Stimulated activated naive CD8-positive, alpha-beta T cell treated with anti-CD3 and anti-CD28 coated beads, Interleukin-15, Interleukin-2, amounts not matched to agents 100 ng/mL and 50 ng/mL, for 24 hours (primary cell): Measurements from ENCODE around the gene FAM13A.

Experiments
- H3K27ac Mint-ChIP-seq: one replicate; pipeline ENCODE4 v1.8.0; 2021; ENCODE audit warnings: mild to moderate bottlenecking, mixed read lengths
- H3K27me3 Mint-ChIP-seq: one replicate; pipeline ENCODE4 v1.8.0; 2021; ENCODE audit warnings: mixed read lengths
- H3K36me3 Mint-ChIP-seq: one replicate; pipeline ENCODE4 v1.8.0; 2021; ENCODE audit warnings: low read depth, mixed read lengths
- H3K4me1 Mint-ChIP-seq: one replicate; pipeline ENCODE4 v1.8.0; 2021; ENCODE audit warnings: low read depth, mixed read lengths
- H3K4me3 Mint-ChIP-seq: one replicate; pipeline ENCODE4 v1.8.0; 2021; ENCODE audit warnings: mild to moderate bottlenecking, mixed read lengths
- H3K9me3 Mint-ChIP-seq: one replicate; pipeline ENCODE4 v1.8.0; 2021; ENCODE audit warnings: mixed read lengths

FAM13A gene

GRCh38 chr4:88822034-88822789 is 234.8 kb downstream of the FAM13A start:
- Mint-ChIP-seq H3K4me1 (peaks cover 17% of the 10 kb centered on the region), H3K9me3 (no peaks in the 10 kb centered on the region), H3K27ac (no peak overlapping the region), H3K36me3 (no peaks in the 10 kb centered on the region), H3K27me3 (no peaks in the 10 kb centered on the region), H3K4me3 (peak overlapping the region; percentile 85)

- no peaks in the 10 kb centered on the region for H3K36me3 Mint-ChIP-seq
- no peak overlapping the region for H3K27ac Mint-ChIP-seq
- H3K9me3 Mint-ChIP-seq: no peaks in the 10 kb centered on the region
- H3K27me3 Mint-ChIP-seq: no peaks in the 10 kb centered on the region
- no peak overlapping the region for H3K4me3 Mint-ChIP-seq
- H3K4me1 Mint-ChIP-seq: peaks cover 17% of the 10 kb centered on the region
These were observed 235.5 kb downstream of the FAM13A start for GRCh38 chr4:88821522-88821921.

GRCh38 chr4:88820698-88821415 is 236.1 kb downstream of the FAM13A start:
- no peaks in the 10 kb centered on the region for H3K36me3 Mint-ChIP-seq
- H3K27me3 Mint-ChIP-seq: no peaks in the 10 kb centered on the region
- no peak overlapping the region for H3K4me3 Mint-ChIP-seq
- peaks cover 17% of the 10 kb centered on the region for H3K4me1 Mint-ChIP-seq
- H3K27ac Mint-ChIP-seq: no peak overlapping the region
- no peaks in the 10 kb centered on the region for H3K9me3 Mint-ChIP-seq

- Mint-ChIP-seq H3K4me1 (peaks cover 17% of the 10 kb centered on the region), H3K4me3 (no peak overlapping the region)
These were observed 236.9 kb downstream of the FAM13A start for GRCh38 chr4:88819818-88820697.

GRCh38 chr4:88818631-88819470 is 238.1 kb downstream of the FAM13A start:
- Mint-ChIP-seq H3K4me1 (peaks cover 17% of the 10 kb centered on the region), H3K27me3 (peaks cover 4% of the 10 kb centered on the region), H3K4me3 (no peak overlapping the region), H3K36me3 (no peaks in the 10 kb centered on the region), H3K27ac (no peak overlapping the region), H3K9me3 (no peaks in the 10 kb centered on the region)

More at GRCh38 chr4:88819818-88820697, 236.9 kb downstream of the FAM13A start:
- H3K27me3 Mint-ChIP-seq: peaks cover 3% of the 10 kb centered on the region
- no peaks in the 10 kb centered on the region for H3K9me3 Mint-ChIP-seq
- H3K27ac Mint-ChIP-seq: no peak overlapping the region
- H3K36me3 Mint-ChIP-seq: no peaks in the 10 kb centered on the region

- Mint-ChIP-seq H3K36me3 (no peaks in the 10 kb centered on the region), H3K9me3 (no peaks in the 10 kb centered on the region), H3K27ac (no peak overlapping the region), H3K4me3 (no peak overlapping the region), H3K27me3 (peaks cover 4% of the 10 kb centered on the region), H3K4me1 (peaks cover 6% of the 10 kb centered on the region)
These were observed 239.2 kb downstream of the FAM13A start for GRCh38 chr4:88817740-88818139.

GRCh38 chr4:88816360-88816759 is 240.6 kb downstream of the FAM13A start:
- no peak overlapping the region for H3K4me3 Mint-ChIP-seq
- H3K27ac Mint-ChIP-seq: no peak overlapping the region
- no peaks in the 10 kb centered on the region for H3K4me1 Mint-ChIP-seq
- H3K36me3 Mint-ChIP-seq: no peaks in the 10 kb centered on the region
- peaks cover 4% of the 10 kb centered on the region for H3K27me3 Mint-ChIP-seq
- H3K9me3 Mint-ChIP-seq: no peaks in the 10 kb centered on the region

GRCh38 chr4:88814043-88814617 is 242.9 kb downstream of the FAM13A start:
- Mint-ChIP-seq H3K27me3 (peaks cover 4% of the 10 kb centered on the region), H3K4me3 (no peak overlapping the region), H3K36me3 (no peaks in the 10 kb centered on the region), H3K9me3 (no peaks in the 10 kb centered on the region), H3K27ac (no peak overlapping the region), H3K4me1 (no peaks in the 10 kb centered on the region)

- H3K36me3 Mint-ChIP-seq: no peaks in the 10 kb centered on the region
- H3K9me3 Mint-ChIP-seq: no peaks in the 10 kb centered on the region
- no peak overlapping the region for H3K4me3 Mint-ChIP-seq
- no peak overlapping the region for H3K27ac Mint-ChIP-seq
- peaks cover 4% of the 10 kb centered on the region for H3K27me3 Mint-ChIP-seq
- H3K4me1 Mint-ChIP-seq: no peaks in the 10 kb centered on the region
These were observed 244.0 kb downstream of the FAM13A start for GRCh38 chr4:88813013-88813412.

GRCh38 chr4:88812420-88812819 is 244.6 kb downstream of the FAM13A start:
- peaks cover 4% of the 10 kb centered on the region for H3K27me3 Mint-ChIP-seq
- H3K4me3 Mint-ChIP-seq: no peak overlapping the region
- no peaks in the 10 kb centered on the region for H3K36me3 Mint-ChIP-seq
- H3K9me3 Mint-ChIP-seq: no peaks in the 10 kb centered on the region
- H3K27ac Mint-ChIP-seq: no peak overlapping the region
- no peaks in the 10 kb centered on the region for H3K4me1 Mint-ChIP-seq

- no peak overlapping the region for H3K27ac Mint-ChIP-seq
- no peak overlapping the region for H3K4me3 Mint-ChIP-seq
- H3K27me3 Mint-ChIP-seq: peaks cover 4% of the 10 kb centered on the region
- no peaks in the 10 kb centered on the region for H3K9me3 Mint-ChIP-seq
- no peaks in the 10 kb centered on the region for H3K4me1 Mint-ChIP-seq
- no peaks in the 10 kb centered on the region for H3K36me3 Mint-ChIP-seq
These were observed 245.1 kb downstream of the FAM13A start for GRCh38 chr4:88811904-88812303.

- H3K4me3 Mint-ChIP-seq: no peak overlapping the region
- H3K4me1 Mint-ChIP-seq: no peaks in the 10 kb centered on the region
- peaks cover 3% of the 10 kb centered on the region for H3K27me3 Mint-ChIP-seq
- no peak overlapping the region for H3K27ac Mint-ChIP-seq
- H3K36me3 Mint-ChIP-seq: no peaks in the 10 kb centered on the region
- H3K9me3 Mint-ChIP-seq: no peaks in the 10 kb centered on the region
These were observed 246.7 kb downstream of the FAM13A start for GRCh38 chr4:88810325-88810724.

- no peak overlapping the region for H3K4me3 Mint-ChIP-seq
These were observed 247.3 kb downstream of the FAM13A start for GRCh38 chr4:88809576-88810219.

More at GRCh38 chr4:88809576-88810219, 247.3 kb downstream of the FAM13A start:
- no peaks in the 10 kb centered on the region for H3K27me3 Mint-ChIP-seq
- no peak overlapping the region for H3K27ac Mint-ChIP-seq
- H3K36me3 Mint-ChIP-seq: no peaks in the 10 kb centered on the region
- H3K9me3 Mint-ChIP-seq: no peaks in the 10 kb centered on the region
- H3K4me1 Mint-ChIP-seq: peaks cover 1% of the 10 kb centered on the region
